ENCODE results near the gene ITGB8. TPM values are rescaled to one million over a fixed set of nuclear protein-coding genes. Genes with fewer than 3 reads are reported as not detected.

ITGB8 gene
- total and polyA plus RNA-seq, 9 of the 15 experiments (the other 6 are each of a cell fraction or from before 2014, with no cell fraction given): under 0.01 to 0.03 (median 0.02) TPM; not detected in 6

GRCh38 chr7:20440472-20441105 is 109.9 kb downstream of the ITGB8 start (continued):
- TF ChIP-seq ZNF280A (IDR thresholded peaks at IDR 0.05; ENCODE audit: low read depth, partially characterized antibody) (no peak), PML (IDR thresholded peaks at IDR 0.05; ENCODE audit: low read length) (no peak), CLOCK (CRISPR knock-in tag; IDR thresholded peaks at IDR 0.05; ENCODE audit: borderline replicate concordance) (no peak), SMC3 (conservative IDR thresholded peaks at IDR 0.05; ENCODE audit: insufficient read depth, low read depth, low read length) (peak; percentile 65), ZBTB49 (CRISPR knock-in tag; IDR thresholded peaks at IDR 0.05; ENCODE audit: borderline replicate concordance) (no peak), RAD21 (CRISPR knock-in tag; conservative IDR thresholded peaks at IDR 0.05 in 1 of 2, IDR thresholded peaks at IDR 0.05 in 1 of 2) (peak; percentile 51 to 58), PTRF (tag; IDR thresholded peaks at IDR 0.05) (no peak), KLF6 (CRISPR knock-in tag; IDR thresholded peaks at IDR 0.05; ENCODE audit: borderline replicate concordance) (no peak), BRF1 (IDR thresholded peaks at IDR 0.05; ENCODE audit: borderline replicate concordance, extremely low read depth, insufficient read length) (no peak), ZNF408 (CRISPR knock-in tag; IDR thresholded peaks at IDR 0.05; ENCODE audit: low read depth) (no peak), ZNF764 (CRISPR knock-in tag; IDR thresholded peaks at IDR 0.05; ENCODE audit: low read depth) (0 out of 2 replicates have a peak, but pooled peaks have one; percentile 7), ZNF134 (CRISPR knock-in tag; conservative IDR thresholded peaks at IDR 0.05) (peak; percentile 60; the same call in 1 of the 2 replicates), NFYB (IDR thresholded peaks at IDR 0.05; ENCODE audit: extremely low read depth, insufficient read length) (no peak), DLX4 (CRISPR knock-in tag; IDR thresholded peaks at IDR 0.05) (no peak), CTCFL (IDR thresholded peaks at IDR 0.05; ENCODE audit: borderline replicate concordance, insufficient read depth, low read depth, low read length, poor library complexity, severe bottlenecking) (peak; percentile 49), ZNF239 (CRISPR knock-in tag; IDR thresholded peaks at IDR 0.05) (no peak)
